Daoy (cell line): ENCODE results near the gene RAMP1. TPM values are rescaled to one million over a fixed set of nuclear protein-coding genes. Genes with fewer than 3 reads are reported as not detected.

Experiments used
- DNase-seq: peaks from one replicate; pipeline ENCODE4 v3.0.0-alpha.2; 2015; ENCODE audit warnings: low read depth
- total RNA-seq: library from RNA; depleted of rRNA; stranded (reverse); fragments of >200 nt; shearing (Covaris generic); gene quantifications from 2 replicates; pipeline ENCODE4 v1.2.3, GENCODE V29; 2014; rRNA removed

The RAMP1 gene
- total RNA-seq, 1 experiment from 2014 or later, result 12.9 TPM

GRCh38 chr2:237951878-237952277, 92.5 kb downstream of the RAMP1 start:
- DNase-seq, result no peak

DNA sequence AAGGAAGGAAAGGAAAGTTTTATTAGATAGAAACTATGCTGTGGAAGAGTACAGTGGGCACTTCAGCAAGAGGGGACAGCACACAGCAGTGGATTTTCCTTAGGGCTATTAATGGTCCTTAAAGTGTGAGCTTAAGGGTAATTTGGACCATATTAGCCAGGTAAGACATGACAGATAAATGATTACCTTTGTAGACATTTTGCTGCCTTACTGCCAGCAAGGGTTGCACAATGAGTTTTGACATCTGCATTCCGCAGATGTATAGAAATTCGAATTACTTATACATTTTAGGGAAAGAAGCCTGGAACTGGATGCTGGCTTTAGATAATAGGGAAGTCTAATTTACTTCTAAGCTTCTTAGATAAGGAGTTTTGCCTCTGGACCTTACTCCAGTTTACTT, 93.4 kb downstream of the RAMP1 start:
- DNase-seq, result no peak

- peak; percentile 17 for DNase-seq
Measured at GRCh38 chr2:237955640-237956401, 96.4 kb downstream of the RAMP1 start.

- no peak for DNase-seq
Measured at GRCh38 chr2:237956402-237956736, 96.9 kb downstream of the RAMP1 start.

GRCh38 chr2:237961637-237962036, 102.2 kb downstream of the RAMP1 start:
- DNase-seq, result no peak

Other genes starting within 250 kb of the RAMP1 start
- 35.1 and 41.3 TPM in 2 replicates for gene LRRFIP1, start 232.0 kb upstream of the RAMP1 start, total RNA-seq
- 0.06 and 0.30 TPM in 2 replicates for gene RBM44, start 60.8 kb upstream of the RAMP1 start, total RNA-seq
- gene UBE2F, start 107.4 kb downstream of the RAMP1 start, total RNA-seq, result 73.9 and 87.1 TPM in 2 replicates
- gene SCLY, start 201.4 kb downstream of the RAMP1 start, total RNA-seq, result 19.1 and 29.7 TPM in 2 replicates
- 0.40 and 0.54 TPM in 2 replicates for gene ESPNL, start 240.7 kb downstream of the RAMP1 start, total RNA-seq